ENCODE measurements around the gene FNTB.

The FNTB gene

GRCh38 chr14:65069874-65070413 lies 83.2 kb downstream of the FNTB start:
- H3K36me3 Mint-ChIP-seq (ENCODE audit: low read depth): peaks cover 36% of the 10 kb centered on the region
- no peak overlapping the region for H3K27ac Mint-ChIP-seq
- H3K4me1 Mint-ChIP-seq: peaks cover 16% of the 10 kb centered on the region
- no peaks in the 10 kb centered on the region for H3K27me3 Mint-ChIP-seq (ENCODE audit: low read depth, poor library complexity)
- no peak for DNase-seq
- TF ChIP-seq, protein P1, sequence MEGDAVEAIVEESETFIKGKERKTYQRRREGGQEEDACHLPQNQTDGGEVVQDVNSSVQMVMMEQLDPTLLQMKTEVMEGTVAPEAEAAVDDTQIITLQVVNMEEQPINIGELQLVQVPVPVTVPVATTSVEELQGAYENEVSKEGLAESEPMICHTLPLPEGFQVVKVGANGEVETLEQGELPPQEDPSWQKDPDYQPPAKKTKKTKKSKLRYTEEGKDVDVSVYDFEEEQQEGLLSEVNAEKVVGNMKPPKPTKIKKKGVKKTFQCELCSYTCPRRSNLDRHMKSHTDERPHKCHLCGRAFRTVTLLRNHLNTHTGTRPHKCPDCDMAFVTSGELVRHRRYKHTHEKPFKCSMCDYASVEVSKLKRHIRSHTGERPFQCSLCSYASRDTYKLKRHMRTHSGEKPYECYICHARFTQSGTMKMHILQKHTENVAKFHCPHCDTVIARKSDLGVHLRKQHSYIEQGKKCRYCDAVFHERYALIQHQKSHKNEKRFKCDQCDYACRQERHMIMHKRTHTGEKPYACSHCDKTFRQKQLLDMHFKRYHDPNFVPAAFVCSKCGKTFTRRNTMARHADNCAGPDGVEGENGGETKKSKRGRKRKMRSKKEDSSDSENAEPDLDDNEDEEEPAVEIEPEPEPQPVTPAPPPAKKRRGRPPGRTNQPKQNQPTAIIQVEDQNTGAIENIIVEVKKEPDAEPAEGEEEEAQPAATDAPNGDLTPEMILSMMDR (IDR thresholded peaks at IDR 0.05): no peak
- H3K9me3 Mint-ChIP-seq: no peaks in the 10 kb centered on the region
- no peak overlapping the region for H3K4me3 Mint-ChIP-seq

DNA sequence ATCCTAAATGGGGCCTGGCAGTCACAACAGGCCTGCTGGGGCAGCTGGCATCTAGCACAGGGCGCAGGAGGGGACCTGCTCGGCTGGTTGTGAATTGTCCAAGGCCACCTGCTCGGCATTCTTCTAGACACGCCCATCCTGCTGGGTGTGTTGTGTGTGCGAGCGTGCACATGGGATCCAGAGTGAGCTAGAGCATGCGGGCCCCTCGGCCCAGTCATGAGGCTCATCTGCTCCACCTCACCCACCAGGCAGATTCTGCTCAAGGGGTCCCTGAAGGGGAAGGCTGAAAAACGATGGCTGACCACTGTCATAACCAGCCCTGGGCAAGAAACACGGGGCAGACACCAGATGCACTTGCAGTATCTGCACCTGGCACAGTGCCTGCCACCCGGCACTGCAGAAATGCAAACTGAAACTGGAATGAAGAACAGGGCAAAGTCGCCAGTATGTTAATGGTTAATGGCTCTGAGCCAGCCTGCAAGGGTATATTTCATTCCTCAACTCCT lies 83.8 kb downstream of the FNTB start:
- Mint-ChIP-seq H3K27ac (no peak overlapping the region), H3K9me3 (no peaks in the 10 kb centered on the region), H3K36me3 (ENCODE audit: low read depth) (peaks cover 36% of the 10 kb centered on the region), H3K27me3 (ENCODE audit: low read depth, poor library complexity) (no peaks in the 10 kb centered on the region), H3K4me3 (no peak overlapping the region), H3K4me1 (peaks cover 16% of the 10 kb centered on the region)
- no peak for DNase-seq
- TF ChIP-seq, protein P1 (IDR thresholded peaks at IDR 0.05): no peak

- H3K4me1 Mint-ChIP-seq: peaks cover 16% of the 10 kb centered on the region
- H3K4me3 Mint-ChIP-seq: no peak overlapping the region
- peaks cover 36% of the 10 kb centered on the region for H3K36me3 Mint-ChIP-seq (ENCODE audit: low read depth)
- H3K27ac Mint-ChIP-seq: no peak overlapping the region
- TF ChIP-seq, protein P1 (IDR thresholded peaks at IDR 0.05): no peak
- DNase-seq: no peak
- H3K9me3 Mint-ChIP-seq: no peaks in the 10 kb centered on the region
- no peaks in the 10 kb centered on the region for H3K27me3 Mint-ChIP-seq (ENCODE audit: low read depth, poor library complexity)
Measured at GRCh38 chr14:65071544-65071943, 84.8 kb downstream of the FNTB start.

DNA sequence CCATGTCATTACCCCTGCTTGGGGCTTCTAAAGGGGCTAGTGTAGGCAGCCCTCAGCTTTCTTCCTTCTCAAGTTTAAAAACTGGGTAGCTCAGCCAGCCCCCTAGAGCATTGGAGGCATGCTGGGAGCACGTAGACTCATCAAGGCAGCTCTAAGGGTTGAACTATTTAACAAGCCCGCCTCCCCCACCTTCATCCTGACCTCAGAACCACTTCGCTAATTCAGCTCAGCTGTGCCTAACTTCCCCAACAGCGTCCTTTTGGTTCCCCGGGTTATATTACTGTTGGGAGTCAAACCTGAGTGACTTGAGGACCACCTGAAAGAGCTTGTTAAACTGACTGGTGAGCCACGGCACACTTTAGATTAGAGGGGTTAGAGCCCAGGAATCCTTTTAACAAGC lies 85.6 kb downstream of the FNTB start:
- H3K9me3 Mint-ChIP-seq: no peaks in the 10 kb centered on the region

DNA sequence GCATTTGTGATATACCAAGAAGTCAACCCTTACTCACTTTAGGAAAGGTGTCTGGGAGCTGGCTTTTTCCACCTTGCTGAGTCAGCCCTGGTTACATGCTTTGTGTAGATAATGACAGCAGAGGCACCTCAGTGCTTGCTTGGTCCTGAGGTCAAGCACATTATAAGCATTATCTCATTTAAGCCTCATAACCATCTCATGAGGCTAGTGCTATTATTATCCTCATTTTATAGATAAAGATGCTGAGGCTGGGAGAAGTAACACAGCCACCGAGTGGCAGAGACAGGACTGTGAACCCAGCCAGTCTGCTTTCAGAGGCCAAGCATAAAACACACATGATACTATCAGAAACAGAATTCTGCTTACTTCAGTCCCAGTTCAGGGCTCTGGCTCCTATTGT lies 86.2 kb downstream of the FNTB start:
- no peak overlapping the region for H3K4me3 Mint-ChIP-seq
- peaks cover 37% of the 10 kb centered on the region for H3K36me3 Mint-ChIP-seq (ENCODE audit: low read depth)
- TF ChIP-seq, protein P1 (IDR thresholded peaks at IDR 0.05): no peak
- H3K27ac Mint-ChIP-seq: peak overlapping the region; percentile 96
- no peak for DNase-seq
- no peaks in the 10 kb centered on the region for H3K27me3 Mint-ChIP-seq (ENCODE audit: low read depth, poor library complexity)
- H3K4me1 Mint-ChIP-seq: peaks cover 16% of the 10 kb centered on the region
- H3K9me3 Mint-ChIP-seq: no peaks in the 10 kb centered on the region

More for the DNA sequence above, 85.6 kb downstream of the FNTB start:
- no peak overlapping the region for H3K4me3 Mint-ChIP-seq
- peaks cover 36% of the 10 kb centered on the region for H3K36me3 Mint-ChIP-seq (ENCODE audit: low read depth)
- TF ChIP-seq, protein P1 (IDR thresholded peaks at IDR 0.05): no peak
- H3K4me1 Mint-ChIP-seq: peaks cover 16% of the 10 kb centered on the region
- H3K27me3 Mint-ChIP-seq (ENCODE audit: low read depth, poor library complexity): no peaks in the 10 kb centered on the region
- DNase-seq: no peak
- H3K27ac Mint-ChIP-seq: peak overlapping the region; percentile 96

GRCh38 chr14:65073605-65074201 lies 87.0 kb downstream of the FNTB start:
- Mint-ChIP-seq H3K36me3 (ENCODE audit: low read depth) (peaks cover 31% of the 10 kb centered on the region), H3K9me3 (no peaks in the 10 kb centered on the region)

More at GRCh38 chr14:65073605-65074201, 87.0 kb downstream of the FNTB start:
- DNase-seq: no peak
- H3K27me3 Mint-ChIP-seq (ENCODE audit: low read depth, poor library complexity): no peaks in the 10 kb centered on the region
- TF ChIP-seq, protein P1 (IDR thresholded peaks at IDR 0.05): no peak
- H3K4me1 Mint-ChIP-seq: peaks cover 16% of the 10 kb centered on the region
- no peak overlapping the region for H3K4me3 Mint-ChIP-seq
- peak overlapping the region; percentile 29 for H3K27ac Mint-ChIP-seq
